OCI-LY3 (cell line): ENCODE data around the gene IPCEF1.

Source experiments
- CTCF ChIP-seq: fragments of 200-600, 300-600 bp; sonication (generic); IDR thresholded peaks from 2 replicates; pipeline ENCODE4 v1.5.1; 2014; ENCODE audit warnings: antibody characterized with exemption, low read length, low read depth
- EZH2phosphoT487 ChIP-seq: fragments of 200-600 bp; shearing (Covaris generic); IDR thresholded peaks from 2 replicates; pipeline ENCODE4 v1.6.1; 2018; ENCODE audit warnings: antibody characterized with exemption, mixed run types, low read depth

- TF ChIP-seq CTCF (no peak), EZH2phosphoT487 (no peak)
Measured at GRCh38 chr6:154379585-154379984, 23.0 kb upstream of the IPCEF1 start.
